GM12872 (cell line): Measurements from ENCODE around the gene MAMDC2.

Source experiments
- TF ChIP-seq, protein P1 (sequence below): IDR thresholded peaks from 3 replicates; pipeline ENCODE4 v1.5.1; 2011; ENCODE audit warnings: low read depth, mild to moderate bottlenecking, low read length, moderate library complexity; ENCODE audit not compliant: insufficient read depth

The MAMDC2 gene

DNA sequence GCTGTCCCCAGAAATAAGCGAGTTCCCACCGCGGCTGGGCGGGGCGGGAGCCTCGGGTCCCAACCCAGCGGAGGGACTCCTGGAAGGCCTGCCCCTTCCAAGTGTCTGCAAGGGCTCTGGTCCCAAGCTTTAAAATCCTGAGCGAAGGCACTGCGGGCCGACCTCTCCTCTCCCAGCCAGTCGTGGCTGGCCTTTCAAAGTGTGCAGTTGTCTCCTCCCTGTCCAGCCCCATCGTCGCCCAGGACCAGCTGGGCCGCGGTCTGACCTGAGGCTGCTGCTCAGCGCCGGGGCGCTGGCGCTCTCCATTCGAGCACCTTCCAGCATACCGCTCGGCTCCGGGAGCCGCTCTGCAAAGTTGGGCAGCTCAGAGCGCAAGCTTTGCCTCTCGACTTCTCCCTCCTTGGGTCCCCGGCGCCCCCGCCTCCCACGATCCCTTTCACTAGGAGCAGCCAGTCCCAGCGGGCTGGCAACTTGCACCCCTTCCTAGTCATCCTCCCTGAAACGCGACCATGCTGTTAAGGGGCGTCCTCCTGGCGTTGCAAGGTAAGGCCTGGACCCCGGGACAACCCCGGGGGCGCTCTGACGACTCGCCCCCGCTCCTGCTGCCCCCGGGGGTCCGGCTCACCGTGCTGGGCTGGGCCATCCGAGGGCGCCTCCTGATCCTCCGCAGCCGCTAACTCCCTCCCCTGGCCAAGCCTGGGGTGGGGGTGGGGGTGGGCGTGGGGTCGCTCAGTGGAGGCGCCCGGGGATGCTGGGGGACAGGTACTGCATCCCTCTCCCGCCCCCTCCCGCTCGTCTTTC lies at the start of gene MAMDC2:
TSS of gene MAMDC2 (plus strand) at position 160 of the 801 bp plus-strand sequence. CDS start at position 510, 350 bp downstream.
- TF ChIP-seq, protein P1, sequence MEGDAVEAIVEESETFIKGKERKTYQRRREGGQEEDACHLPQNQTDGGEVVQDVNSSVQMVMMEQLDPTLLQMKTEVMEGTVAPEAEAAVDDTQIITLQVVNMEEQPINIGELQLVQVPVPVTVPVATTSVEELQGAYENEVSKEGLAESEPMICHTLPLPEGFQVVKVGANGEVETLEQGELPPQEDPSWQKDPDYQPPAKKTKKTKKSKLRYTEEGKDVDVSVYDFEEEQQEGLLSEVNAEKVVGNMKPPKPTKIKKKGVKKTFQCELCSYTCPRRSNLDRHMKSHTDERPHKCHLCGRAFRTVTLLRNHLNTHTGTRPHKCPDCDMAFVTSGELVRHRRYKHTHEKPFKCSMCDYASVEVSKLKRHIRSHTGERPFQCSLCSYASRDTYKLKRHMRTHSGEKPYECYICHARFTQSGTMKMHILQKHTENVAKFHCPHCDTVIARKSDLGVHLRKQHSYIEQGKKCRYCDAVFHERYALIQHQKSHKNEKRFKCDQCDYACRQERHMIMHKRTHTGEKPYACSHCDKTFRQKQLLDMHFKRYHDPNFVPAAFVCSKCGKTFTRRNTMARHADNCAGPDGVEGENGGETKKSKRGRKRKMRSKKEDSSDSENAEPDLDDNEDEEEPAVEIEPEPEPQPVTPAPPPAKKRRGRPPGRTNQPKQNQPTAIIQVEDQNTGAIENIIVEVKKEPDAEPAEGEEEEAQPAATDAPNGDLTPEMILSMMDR = no peak

DNA sequence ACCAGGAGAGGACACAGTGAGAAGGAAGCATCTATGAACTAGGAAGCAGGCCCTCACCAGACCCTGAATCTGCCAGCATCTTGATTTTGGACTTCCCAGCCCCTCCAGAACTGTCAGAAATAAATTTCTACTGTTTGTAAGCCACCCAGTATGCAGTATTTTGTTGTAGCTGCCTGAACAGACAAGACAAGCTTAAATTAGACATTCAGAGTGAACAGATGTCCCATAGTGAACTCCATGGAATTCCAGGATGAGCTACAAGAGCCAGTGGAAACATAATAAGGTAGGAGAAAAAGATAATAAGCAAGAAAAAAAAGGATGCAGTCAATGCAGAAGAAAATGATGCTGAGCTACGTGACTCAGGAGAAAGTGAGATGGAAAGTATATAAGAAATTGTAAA lies 47.8 kb upstream of the MAMDC2 start:
- TF ChIP-seq, protein P1 = no peak

GRCh38 chr9:69996967-69997366 lies 46.7 kb upstream of the MAMDC2 start:
- TF ChIP-seq, protein P1 = no peak

GRCh38 chr9:69997524-69997923 lies 46.1 kb upstream of the MAMDC2 start:
- TF ChIP-seq, protein P1 = no peak

DNA sequence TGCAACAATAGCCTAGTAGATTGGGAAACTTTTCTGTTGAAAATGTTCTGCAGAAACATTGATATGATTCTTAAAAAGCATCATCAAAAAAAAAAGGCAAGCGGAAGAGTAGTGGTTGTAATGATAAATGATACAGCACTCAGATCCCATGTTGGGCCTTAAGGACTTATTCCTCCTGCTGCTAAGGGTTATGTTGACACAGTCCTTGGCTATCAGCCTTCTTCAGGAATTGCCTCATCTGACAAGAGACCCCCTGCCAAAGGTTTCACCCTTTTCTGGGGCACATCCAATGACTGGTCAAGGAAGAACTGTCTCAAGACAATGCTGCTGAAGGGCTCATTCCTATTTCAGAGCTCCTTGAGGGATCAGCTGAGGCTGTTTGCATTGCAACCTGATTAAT lies 44.3 kb upstream of the MAMDC2 start:
- TF ChIP-seq, protein P1 = no peak

DNA sequence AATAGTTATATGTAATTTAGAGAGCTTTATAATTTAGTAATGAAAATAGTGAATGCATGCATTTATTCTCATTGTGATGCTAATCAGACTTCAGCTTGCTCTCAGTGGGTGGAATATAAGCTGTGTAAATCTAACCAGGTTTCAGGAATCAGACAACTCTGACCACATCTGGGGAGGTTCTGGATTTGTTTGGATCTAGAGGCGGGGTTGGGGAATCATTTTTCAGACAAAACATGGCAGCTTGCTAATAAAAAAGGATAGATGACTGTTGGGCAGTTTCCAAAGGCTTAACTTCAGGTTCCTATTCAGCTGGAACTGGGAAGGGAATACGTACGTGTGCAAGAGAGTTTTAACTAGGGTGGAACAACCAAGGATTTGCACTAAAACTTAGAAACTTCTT lies 43.2 kb upstream of the MAMDC2 start:
- TF ChIP-seq, protein P1 = no peak

GRCh38 chr9:70003901-70004714 lies 39.5 kb upstream of the MAMDC2 start:
- TF ChIP-seq, protein P1 = no peak
